Lung (tissue), 12 donors: ENCODE results near the gene SMC1A. TPM values are rescaled to one million over a fixed set of nuclear protein-coding genes. Genes with fewer than 3 reads are reported as not detected.

ENCODE experiments used
- ATAC-seq: fragments of 200-7000 bp; cut with Tn5 transposase; one replicate; pipeline ENCODE4 v1.9.1; 2020; ENCODE audit warnings: moderate number of reproducible peaks; ENCODE audit not compliant: insufficient read depth, low FRiP score
- DNase-seq, 3 donors: peaks; one replicate each; pipeline ENCODE4 v3.0.0-alpha.2; 2013 to 2017
- H3K27ac ChIP-seq, 2 donors: one replicate each; pipeline ENCODE4 v1.5.1; 2013; ENCODE audit warnings: mild to moderate bottlenecking in 2 of 2, moderate library complexity in 2 of 2, control low read depth in 1 of 2, inconsistent platforms in 1 of 2, low read depth in 1 of 2, low read length in 1 of 2
- H3K27me3 ChIP-seq, 3 donors: one replicate each; pipeline ENCODE4 v1.5.1; 2013; ENCODE audit warnings: low read length in 2 of 3; ENCODE audit not compliant: control insufficient read depth in 3 of 3, insufficient read depth in 3 of 3
- H3K36me3 ChIP-seq, 4 donors: one replicate each; pipeline ENCODE4 v1.5.1; 2013; ENCODE audit warnings: low read length in 4 of 4, mild to moderate bottlenecking in 1 of 4, moderate library complexity in 1 of 4; ENCODE audit not compliant: control insufficient read depth in 4 of 4, insufficient read depth in 4 of 4
- H3K4me1 ChIP-seq, 5 donors: one replicate each; pipeline ENCODE4 v1.5.1; 2013; ENCODE audit warnings: low read length in 5 of 5, mild to moderate bottlenecking in 2 of 5, moderate library complexity in 1 of 5; ENCODE audit not compliant: control insufficient read depth in 5 of 5, insufficient read depth in 5 of 5
- H3K4me3 ChIP-seq: one replicate; pipeline ENCODE4 v1.5.1; 2013; ENCODE audit warnings: mild to moderate bottlenecking, control low read depth, moderate library complexity
- H3K9ac ChIP-seq, 2 donors: one replicate each; pipeline ENCODE4 v1.5.1; 2013; ENCODE audit warnings: low read length in 2 of 2, control low read depth in 1 of 2; ENCODE audit not compliant: insufficient read depth in 1 of 2
- H3K9me3 ChIP-seq, 4 donors: one replicate each; pipeline ENCODE4 v1.5.1; 2013; ENCODE audit warnings: low read length in 3 of 4, mild to moderate bottlenecking in 1 of 4, moderate library complexity in 1 of 4; ENCODE audit not compliant: control insufficient read depth in 4 of 4, insufficient read depth in 3 of 4
- CTCF ChIP-seq: IDR thresholded peaks from 2 replicates; pipeline ENCODE4 v1.5.1; 2012; ENCODE audit warnings: mild to moderate bottlenecking; ENCODE audit errors: control extremely low read depth, extremely low read depth
- WGBS, 2 donors: extraction: QIAGEN DNeasy Blood & Tissue Kit; methylation state at CpG; one replicate each; pipeline ENCODE4 v1.1.7; 2013; 5-methylcytosine and 5-hydroxymethylcytosine counted together
- polyA plus RNA-seq, 2 donors: library from polyadenylated mRNA; stranded (reverse); fragments of 200-250 nt; gene quantifications; one replicate each; pipeline ENCODE4 v1.2.1, GENCODE V29; 2013
- total RNA-seq, 2 donors: library from RNA; depleted of rRNA in 1 of 2; stranded (reverse); fragments of >200 nt in 1 of 2; gene quantifications; one replicate each; pipeline ENCODE4 v1.2.1, GENCODE V29; 2014 to 2021
- donor health status: control.
- donor health status: control.
- donor health status: Bipolar disorder and iron deficiency.
- donor health status: healthy.
- donor health status: DM: yes; HTN: yes; CAD: no.

The SMC1A gene
- total and polyA plus RNA-seq, 4 donors: 11.2 to 56.2 (median 22.4) TPM

- H3K27ac ChIP-seq: no peak overlapping the region
- no peak for ATAC-seq
These were observed 15.8 kb upstream of the SMC1A start for GRCh38 chrX:53438174-53438831.

GRCh38 chrX:53437206-53437605, 14.8 kb upstream of the SMC1A start:
- DNase-seq: no peak
- Histone ChIP-seq H3K27me3 (peaks cover 0 to 47% (median 42%) of the 10 kb centered on the region in 3 donors), H3K36me3 (no peaks in the 10 kb centered on the region), H3K27ac (no peak overlapping the region), H3K9me3 (peaks cover 0 to 2% (median 0%) of the 10 kb centered on the region in 4 donors), H3K4me1 (peaks cover 0 to 6% (median 3%) of the 10 kb centered on the region in 5 donors), H3K9ac (no peak overlapping the region), H3K4me3 (no peak overlapping the region)
- TF ChIP-seq CTCF: no peak
- no peak for ATAC-seq
- 56 to 72% methylated on average over 2 of the region's 2 CpGs for WGBS, 2 donors

More at GRCh38 chrX:53438174-53438831, 15.8 kb upstream of the SMC1A start:
- Histone ChIP-seq H3K36me3 (no peaks in the 10 kb centered on the region), H3K9ac (no peak overlapping the region), H3K4me1 (peaks cover 0 to 6% (median 3%) of the 10 kb centered on the region in 5 donors), H3K4me3 (no peak overlapping the region), H3K9me3 (peaks cover 0 to 2% (median 0%) of the 10 kb centered on the region in 4 donors), H3K27me3 (peaks cover 0 to 49% (median 43%) of the 10 kb centered on the region in 3 donors)
- no peak for TF ChIP-seq CTCF
- no peak for DNase-seq
- WGBS, 2 donors: 48 to 73% methylated on average over 5 of the region's 5 CpGs

- H3K4me3 ChIP-seq: no peak overlapping the region
- H3K27ac ChIP-seq: no peak overlapping the region
- no peak overlapping the region for H3K9ac ChIP-seq
- ATAC-seq (no peak), DNase-seq (peak; percentile 62 to 77 (median 66))
- TF ChIP-seq CTCF: peak; percentile 70
- 2 to 10% methylated on average over 4 of the region's 4 CpGs for WGBS, 2 donors
- H3K9me3 ChIP-seq: no peaks in the 10 kb centered on the region
- peaks cover 0 to 41% (median 37%) of the 10 kb centered on the region in 3 donors for H3K27me3 ChIP-seq
- H3K36me3 ChIP-seq: peaks cover 0 to 8% (median 4%) of the 10 kb centered on the region in 4 donors
- H3K4me1 ChIP-seq: no peaks in the 10 kb centered on the region
These were observed 13.5 kb upstream of the SMC1A start for GRCh38 chrX:53435997-53436396.
